Omental fat pad (tissue), 4 donors: ENCODE data around the gene CERK. TPM values are rescaled to one million over a fixed set of nuclear protein-coding genes. Genes with fewer than 3 reads are reported as not detected.
"Not testable (repeated sequence)": the region's sequence is repeated elsewhere in the genome, so short reads cannot be mapped to it uniquely, and the experiment has no call there.

ENCODE experiments used
- ATAC-seq: fragments of 150-250 bp; one replicate; pipeline ENCODE4 v1.9.1; 2016; ENCODE audit warnings: mild to moderate bottlenecking, moderate library complexity; ENCODE audit not compliant: low FRiP score
- DNase-seq: peaks from one replicate; pipeline ENCODE4 v3.0.0-alpha.2; 2019; ENCODE audit warnings: low spot score
- CTCF ChIP-seq, 3 donors: fragments of 450-650 bp; IDR thresholded peaks; one replicate each; pipeline ENCODE4 v1.5.1; 2016 to 2017; ENCODE audit warnings: antibody characterized with exemption in 3 of 3, mild to moderate bottlenecking in 3 of 3, moderate library complexity in 2 of 3
- total RNA-seq, 4 donors: library from RNA; depleted of rRNA; stranded (reverse); fragments of >200 nt; gene quantifications; one replicate each; pipeline ENCODE4 v1.1.0, GENCODE V29; 2016

CERK gene
- total RNA-seq, result 10 to 100 TPM; 32.7 to 47.8 (median 39.7) TPM

- no peak for TF ChIP-seq CTCF (IDR thresholded peaks at IDR 0.05)
- peak; percentile 38 for ATAC-seq
- no peak for DNase-seq
Observed at GRCh38 chr22:46737976-46738646, at the start of gene CERK. TSS of gene CERK (minus strand) at chr22:46738252. CDS start at chr22:46738148, 104 bp downstream.

GRCh38 chr22:46783721-46784120 lies 45.7 kb upstream of the CERK start:
- no peak for ATAC-seq
- no peak for DNase-seq
- no peak for TF ChIP-seq CTCF (IDR thresholded peaks at IDR 0.05)

GRCh38 chr22:46782200-46782599 lies 44.1 kb upstream of the CERK start:
- not testable (repeated sequence) for ATAC-seq, DNase-seq

GRCh38 chr22:46781291-46781690 lies 43.2 kb upstream of the CERK start:
- no peak for TF ChIP-seq CTCF (IDR thresholded peaks at IDR 0.05)
- no peak for DNase-seq

GRCh38 chr22:46780453-46780852 lies 42.4 kb upstream of the CERK start:
- no peak for TF ChIP-seq CTCF (IDR thresholded peaks at IDR 0.05)

More at GRCh38 chr22:46781291-46781690, 43.2 kb upstream of the CERK start:
- ATAC-seq, result no peak

GRCh38 chr22:46779651-46780050 lies 41.6 kb upstream of the CERK start:
- no peak for TF ChIP-seq CTCF (IDR thresholded peaks at IDR 0.05)
- ATAC-seq (no peak), DNase-seq (no peak)

More at GRCh38 chr22:46780453-46780852, 42.4 kb upstream of the CERK start:
- DNase-seq (no peak), ATAC-seq (no peak)

- no peak for TF ChIP-seq CTCF (IDR thresholded peaks at IDR 0.05)
- no peak for ATAC-seq
- DNase-seq, result no peak
Observed at GRCh38 chr22:46779023-46779422, 41.0 kb upstream of the CERK start.
